GM23338 (cell line): ENCODE results near the gene ORC4.

ENCODE experiments used
- CREB1 ChIP-seq: fragments of 250-450 bp; sonication (Bioruptor Pico); IDR thresholded peaks from 2 replicates; pipeline ENCODE4 v1.5.0; 2020; ENCODE audit warnings: low read depth, mild to moderate bottlenecking, moderate library complexity
- CTCF ChIP-seq, 2 experiments: fragments of 200-600 bp in 1 of 2; sonication (generic) in 1 of 2; conservative IDR thresholded peaks; 2 replicates each; pipeline versions ENCODE4 v1.5.1 to v1.6.1; 2016 to 2017; ENCODE audit warnings: antibody characterized with exemption in 2 of 2, low read depth in 2 of 2, mild to moderate bottlenecking in 2 of 2, moderate library complexity in 1 of 2
- ETS1 ChIP-seq: IDR thresholded peaks from 2 replicates; pipeline ENCODE4 v1.6.1; 2016; ENCODE audit warnings: antibody characterized with exemption
- EZH2 ChIP-seq: fragments of 200-600 bp; sonication (generic); IDR thresholded peaks from one replicate; pipeline ENCODE4 v1.8.0; 2017; ENCODE audit warnings: antibody characterized with exemption, mild to moderate bottlenecking, low read depth; ENCODE audit not compliant: unreplicated experiment
- EZH2phosphoT487 ChIP-seq: fragments of 200-600 bp; sonication (generic); IDR thresholded peaks from one replicate; pipeline ENCODE4 v1.8.1; 2018; ENCODE audit warnings: antibody characterized with exemption; ENCODE audit not compliant: unreplicated experiment
- POLR2AphosphoS5 ChIP-seq: IDR thresholded peaks from 2 replicates; pipeline ENCODE4 v1.6.1; 2016; ENCODE audit warnings: antibody characterized with exemption, low read depth
- REST ChIP-seq: IDR thresholded peaks from one replicate; pipeline ENCODE4 v1.6.1; 2018; ENCODE audit warnings: antibody characterized with exemption; ENCODE audit not compliant: unreplicated experiment

- TF ChIP-seq CTCF (conservative IDR thresholded peaks at IDR 0.05; ENCODE audit: low read depth in 2 of 2), result no peak
- TF ChIP-seq ETS1, result no peak
- TF ChIP-seq POLR2AphosphoS5, result no peak
- no peak for TF ChIP-seq EZH2
- TF ChIP-seq REST, result no peak
- no peak for TF ChIP-seq EZH2phosphoT487
- TF ChIP-seq CREB1 (CRISPR knock-in tag), result no peak
These were observed 135.7 kb downstream of the ORC4 start for GRCh38 chr2:147884830-147885229.
